ENCODE results near the gene TTLL8. TPM values are rescaled to one million over a fixed set of nuclear protein-coding genes. Genes with fewer than 3 reads are reported as not detected.

The TTLL8 gene
- total RNA-seq, 4 donors from 2014 or later: not detected

DNA sequence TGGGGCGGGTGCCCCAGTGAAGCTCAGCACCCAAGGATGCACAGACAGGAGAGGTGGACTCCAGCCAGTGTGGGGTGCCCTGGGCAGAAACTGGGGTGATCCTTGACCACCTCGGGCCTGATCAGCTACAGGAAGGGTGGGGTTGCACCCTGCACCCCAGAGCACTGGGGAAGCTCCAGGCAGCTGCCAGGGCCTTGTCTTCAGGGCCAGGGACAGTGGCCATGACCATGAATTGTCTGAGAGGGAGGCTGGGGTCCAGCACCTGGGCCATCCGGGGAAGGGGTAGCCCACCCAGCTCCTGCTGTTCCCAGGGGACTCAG lies 63.1 kb downstream of the TTLL8 start:
- Histone ChIP-seq H3K27ac (no peak overlapping the region), H3K36me3 (no peaks in the 10 kb centered on the region), H3K4me1 (peaks cover 6 to 29% (median 20%) of the 10 kb centered on the region in 4 donors), H3K9me3 (peaks cover 6 to 15% of the 10 kb centered on the region in 2 donors), H3K27me3 (peaks cover 4% of the 10 kb centered on the region), H3K4me3 (no peak overlapping the region)
- 79% methylated on average over 2 of the region's 3 CpGs; no CpG with 5 or more reads in 1 of the 2 donors for WGBS, 2 donors (ENCODE audit: low coverage in 1 of 2)
- TF ChIP-seq, protein P1, sequence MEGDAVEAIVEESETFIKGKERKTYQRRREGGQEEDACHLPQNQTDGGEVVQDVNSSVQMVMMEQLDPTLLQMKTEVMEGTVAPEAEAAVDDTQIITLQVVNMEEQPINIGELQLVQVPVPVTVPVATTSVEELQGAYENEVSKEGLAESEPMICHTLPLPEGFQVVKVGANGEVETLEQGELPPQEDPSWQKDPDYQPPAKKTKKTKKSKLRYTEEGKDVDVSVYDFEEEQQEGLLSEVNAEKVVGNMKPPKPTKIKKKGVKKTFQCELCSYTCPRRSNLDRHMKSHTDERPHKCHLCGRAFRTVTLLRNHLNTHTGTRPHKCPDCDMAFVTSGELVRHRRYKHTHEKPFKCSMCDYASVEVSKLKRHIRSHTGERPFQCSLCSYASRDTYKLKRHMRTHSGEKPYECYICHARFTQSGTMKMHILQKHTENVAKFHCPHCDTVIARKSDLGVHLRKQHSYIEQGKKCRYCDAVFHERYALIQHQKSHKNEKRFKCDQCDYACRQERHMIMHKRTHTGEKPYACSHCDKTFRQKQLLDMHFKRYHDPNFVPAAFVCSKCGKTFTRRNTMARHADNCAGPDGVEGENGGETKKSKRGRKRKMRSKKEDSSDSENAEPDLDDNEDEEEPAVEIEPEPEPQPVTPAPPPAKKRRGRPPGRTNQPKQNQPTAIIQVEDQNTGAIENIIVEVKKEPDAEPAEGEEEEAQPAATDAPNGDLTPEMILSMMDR (IDR thresholded peaks at IDR 0.05): no peak
- TF ChIP-seq POLR2AphosphoS5 (IDR thresholded peaks at IDR 0.05) (no peak), EP300 (IDR thresholded peaks at IDR 0.05; ENCODE audit: low read depth) (no peak), POLR2A (IDR thresholded peaks at IDR 0.05) (no peak)
- in situ Hi-C loops (cut with MboI; ENCODE audit: low pct_ligation_motif_present in 1 of 4, low pct_unique_long_range_greater_than_20kb in 1 of 4, low sequenced_read_pairs in 3 of 4): no loop called here
- peak; percentile 5 for DNase-seq
- intact Hi-C loops (cut with DNase I; ENCODE audit: low total_unique reads): no loop called here

- Histone ChIP-seq H3K4me1 (peaks cover 6 to 25% (median 20%) of the 10 kb centered on the region in 4 donors), H3K36me3 (no peaks in the 10 kb centered on the region), H3K27ac (no peak overlapping the region), H3K4me3 (no peak overlapping the region), H3K27me3 (no peaks in the 10 kb centered on the region), H3K9me3 (peaks cover 6 to 16% of the 10 kb centered on the region in 2 donors)
- TF ChIP-seq POLR2AphosphoS5 (IDR thresholded peaks at IDR 0.05): no peak
- no peak for TF ChIP-seq POLR2A (IDR thresholded peaks at IDR 0.05)
- TF ChIP-seq EP300 (IDR thresholded peaks at IDR 0.05; ENCODE audit: low read depth): no peak
- TF ChIP-seq, protein P1 (IDR thresholded peaks at IDR 0.05): no peak
- DNase-seq: peak; percentile 6
- intact Hi-C loops (cut with DNase I; ENCODE audit: low total_unique reads): loop anchor here (5.0 kb wide), 1 partner anchor 227 kb away; no protein-coding TSS in a partner anchor
- in situ Hi-C loops (cut with MboI; ENCODE audit: low pct_ligation_motif_present in 1 of 4, low pct_unique_long_range_greater_than_20kb in 1 of 4, low sequenced_read_pairs in 3 of 4): no loop called here
- WGBS, 2 donors (ENCODE audit: low coverage in 1 of 2): 92% methylated on average over 21 of the region's 21 CpGs; no CpG with 5 or more reads in 1 of the 2 donors
Observed at GRCh38 chr22:49994361-49995040, 63.6 kb downstream of the TTLL8 start.

- intact Hi-C loops (cut with DNase I; ENCODE audit: low total_unique reads): loop anchor here (5.0 kb wide), 1 partner anchor 227 kb away; no protein-coding TSS in a partner anchor
- Histone ChIP-seq H3K4me1 (peaks cover 6 to 21% (median 17%) of the 10 kb centered on the region in 4 donors), H3K27ac (no peak overlapping the region), H3K27me3 (no peaks in the 10 kb centered on the region), H3K4me3 (no peak overlapping the region), H3K36me3 (no peaks in the 10 kb centered on the region), H3K9me3 (peaks cover 6 to 16% of the 10 kb centered on the region in 2 donors)
- 65% methylated on average over 7 of the region's 11 CpGs; no CpG with 5 or more reads in 1 of the 2 donors for WGBS, 2 donors (ENCODE audit: low coverage in 1 of 2)
- DNase-seq: no peak
- in situ Hi-C loops (cut with MboI; ENCODE audit: low pct_ligation_motif_present in 1 of 4, low pct_unique_long_range_greater_than_20kb in 1 of 4, low sequenced_read_pairs in 3 of 4): no loop called here
- TF ChIP-seq EP300 (IDR thresholded peaks at IDR 0.05; ENCODE audit: low read depth): no peak
Observed at GRCh38 chr22:49993649-49994360, 64.3 kb downstream of the TTLL8 start.

- H3K4me1 ChIP-seq: peaks cover 6 to 21% (median 17%) of the 10 kb centered on the region in 4 donors
- intact Hi-C loops (cut with DNase I; ENCODE audit: low total_unique reads): loop anchor here (5.0 kb wide), 1 partner anchor 226 kb away; no protein-coding TSS in a partner anchor
- H3K36me3 ChIP-seq: no peaks in the 10 kb centered on the region
- TF ChIP-seq, protein P1 (IDR thresholded peaks at IDR 0.05): peak; percentile 72 to 84 (median 79)
- no peak for TF ChIP-seq POLR2AphosphoS5 (IDR thresholded peaks at IDR 0.05)
- in situ Hi-C loops (cut with MboI; ENCODE audit: low pct_ligation_motif_present in 1 of 4, low pct_unique_long_range_greater_than_20kb in 1 of 4, low sequenced_read_pairs in 3 of 4): no loop called here
- DNase-seq: peak; percentile 83
- H3K27me3 ChIP-seq: no peaks in the 10 kb centered on the region
- H3K9me3 ChIP-seq: peaks cover 6 to 16% of the 10 kb centered on the region in 2 donors
- no peak overlapping the region for H3K4me3 ChIP-seq
- no peak overlapping the region for H3K27ac ChIP-seq
- 18 to 20% methylated on average over 1 to 18 of the region's 23 CpGs for WGBS, 2 donors (ENCODE audit: low coverage in 1 of 2)
Observed at GRCh38 chr22:49992921-49993648, 65.0 kb downstream of the TTLL8 start.
